ENCODE measurements around the gene FZD8.

DNA sequence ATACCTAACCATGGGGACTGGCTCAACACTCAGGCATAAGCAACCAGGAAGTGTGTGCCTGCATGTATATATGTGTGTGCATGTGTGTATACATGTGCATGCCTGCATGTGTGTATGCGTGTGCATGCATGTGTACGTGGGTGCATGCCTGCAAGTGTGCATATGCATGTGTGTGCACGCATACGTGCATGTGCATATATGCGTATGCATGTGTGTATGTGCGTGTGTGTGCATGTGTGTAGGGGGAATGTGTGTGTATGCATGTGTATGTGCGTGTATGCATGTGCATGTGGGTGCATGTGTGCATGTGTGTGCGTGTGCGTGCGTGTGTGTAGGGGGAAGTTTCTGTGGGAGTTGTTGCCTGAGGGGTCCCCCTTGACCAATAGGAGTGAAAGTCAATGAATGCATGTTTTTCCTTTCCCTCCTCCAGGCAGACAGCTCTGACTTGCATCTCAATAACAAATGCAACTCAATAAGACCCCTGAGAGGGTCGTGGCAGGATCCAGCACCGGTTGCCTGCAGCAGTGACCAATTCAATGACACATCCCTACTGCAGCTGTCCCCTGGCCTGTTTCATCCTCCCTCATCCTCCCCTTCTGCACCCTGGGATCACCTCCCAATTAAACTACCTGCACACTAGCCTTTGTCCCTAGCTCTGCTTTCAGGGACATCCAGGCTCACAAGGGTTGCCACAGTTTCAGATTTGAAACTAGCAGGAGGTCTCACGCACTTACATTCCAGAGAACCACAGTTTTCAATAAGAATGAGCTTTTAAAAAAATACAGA, 27.0 kb upstream of the FZD8 start:
- TF ChIP-seq, protein P1, sequence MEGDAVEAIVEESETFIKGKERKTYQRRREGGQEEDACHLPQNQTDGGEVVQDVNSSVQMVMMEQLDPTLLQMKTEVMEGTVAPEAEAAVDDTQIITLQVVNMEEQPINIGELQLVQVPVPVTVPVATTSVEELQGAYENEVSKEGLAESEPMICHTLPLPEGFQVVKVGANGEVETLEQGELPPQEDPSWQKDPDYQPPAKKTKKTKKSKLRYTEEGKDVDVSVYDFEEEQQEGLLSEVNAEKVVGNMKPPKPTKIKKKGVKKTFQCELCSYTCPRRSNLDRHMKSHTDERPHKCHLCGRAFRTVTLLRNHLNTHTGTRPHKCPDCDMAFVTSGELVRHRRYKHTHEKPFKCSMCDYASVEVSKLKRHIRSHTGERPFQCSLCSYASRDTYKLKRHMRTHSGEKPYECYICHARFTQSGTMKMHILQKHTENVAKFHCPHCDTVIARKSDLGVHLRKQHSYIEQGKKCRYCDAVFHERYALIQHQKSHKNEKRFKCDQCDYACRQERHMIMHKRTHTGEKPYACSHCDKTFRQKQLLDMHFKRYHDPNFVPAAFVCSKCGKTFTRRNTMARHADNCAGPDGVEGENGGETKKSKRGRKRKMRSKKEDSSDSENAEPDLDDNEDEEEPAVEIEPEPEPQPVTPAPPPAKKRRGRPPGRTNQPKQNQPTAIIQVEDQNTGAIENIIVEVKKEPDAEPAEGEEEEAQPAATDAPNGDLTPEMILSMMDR (IDR thresholded peaks at IDR 0.05), result no peak
- no peak for TF ChIP-seq EZH2 (IDR thresholded peaks at IDR 0.05; ENCODE audit: borderline replicate concordance, insufficient read depth, low read depth, low read length, poor library complexity, severe bottlenecking)

Measured in B cell (primary cell).